DOHH2 (cell line): ENCODE measurements around the gene IFI44.

Experiments
- H3F3A ChIP-seq: fragments of 200-600 bp; sonication (generic), shearing (Covaris generic); 2 replicates; pipeline ENCODE4 v1.6.0; 2016; ENCODE audit warnings: antibody characterized with exemption, mild to moderate bottlenecking; ENCODE audit not compliant: control insufficient read depth, insufficient read depth
- H3K27ac ChIP-seq: fragments of 200-600 bp; sonication (generic); 2 replicates; pipeline ENCODE4 v1.5.1; 2014; ENCODE audit warnings: low read depth, mild to moderate bottlenecking, low read length, moderate library complexity
- H3K27me3 ChIP-seq: fragments of 200-600 bp; sonication (generic); 2 replicates; pipeline ENCODE4 v1.6.1; 2014; ENCODE audit warnings: mild to moderate bottlenecking, low read length, mixed read lengths; ENCODE audit not compliant: control insufficient read depth
- H3K36me3 ChIP-seq: fragments of 200-600 bp; sonication (generic); 2 replicates; pipeline ENCODE4 v1.6.1; 2014; ENCODE audit warnings: mild to moderate bottlenecking, low read length, moderate library complexity, mixed read lengths; ENCODE audit not compliant: control insufficient read depth
- H3K4me1 ChIP-seq: fragments of 200-600 bp; sonication (generic); 2 replicates; pipeline ENCODE4 v1.6.1; 2014; ENCODE audit warnings: mild to moderate bottlenecking, low read length, mixed read lengths; ENCODE audit not compliant: control insufficient read depth
- H3K4me2 ChIP-seq: fragments of 200-600 bp; sonication (generic); 2 replicates; pipeline ENCODE4 v1.6.0; 2014; ENCODE audit warnings: mild to moderate bottlenecking, low read length, moderate library complexity
- H3K4me3 ChIP-seq: fragments of 200-600 bp; sonication (generic); 2 replicates; pipeline ENCODE4 v1.5.1; 2014; ENCODE audit warnings: mild to moderate bottlenecking, low read length, mixed read lengths
- H3K79me2 ChIP-seq: fragments of 200-600 bp; sonication (generic); 2 replicates; pipeline ENCODE4 v1.6.1; 2014; ENCODE audit warnings: mild to moderate bottlenecking, low read length, mixed read lengths; ENCODE audit not compliant: control insufficient read depth
- H3K9me2 ChIP-seq: fragments of 200-600 bp; sonication (generic); replicated peaks from 2 replicates; pipeline ENCODE4 v1.6.1; 2014; ENCODE audit warnings: mild to moderate bottlenecking, low read length, mixed read lengths; ENCODE audit not compliant: control insufficient read depth
- H3K9me3 ChIP-seq: fragments of 200-600 bp; sonication (generic); 2 replicates; pipeline ENCODE4 v1.6.1; 2014; ENCODE audit warnings: antibody characterized with exemption, low read length, mixed read lengths; ENCODE audit not compliant: control insufficient read depth, insufficient read depth
- H4K20me1 ChIP-seq: fragments of 200-600 bp; sonication (generic); 2 replicates; pipeline ENCODE4 v1.6.0; 2014; ENCODE audit warnings: low read depth, mild to moderate bottlenecking, antibody characterized with exemption, low read length, moderate library complexity; ENCODE audit not compliant: control insufficient read depth, insufficient read depth
- CTCF ChIP-seq: fragments of 200-600 bp; sonication (generic); IDR thresholded peaks from one replicate; pipeline ENCODE4 v1.5.1; 2014; ENCODE audit warnings: antibody characterized with exemption, mild to moderate bottlenecking, low read depth, low read length; ENCODE audit not compliant: poor library complexity, severe bottlenecking
- EZH2phosphoT487 ChIP-seq: fragments of 200-600 bp; sonication (generic); IDR thresholded peaks from 2 replicates; pipeline ENCODE4 v1.6.1; 2017; ENCODE audit warnings: borderline replicate concordance, mild to moderate bottlenecking, antibody characterized with exemption, low read length, moderate library complexity, mixed read lengths

The IFI44 gene

GRCh38 chr1:78650114-78650660, 556 bp downstream of the IFI44 start:
- Histone ChIP-seq H3K4me3 (no peak overlapping the region), H3K79me2 (no peaks in the 10 kb centered on the region), H3K27me3 (no peaks in the 10 kb centered on the region)

GRCh38 chr1:78651241-78651640, 1.6 kb downstream of the IFI44 start:
- H3K27ac ChIP-seq, result no peak overlapping the region
- H3K9me2 ChIP-seq, result no peaks in the 10 kb centered on the region
- H3F3A ChIP-seq, result no peaks in the 10 kb centered on the region
- no peaks in the 10 kb centered on the region for H3K36me3 ChIP-seq
- H4K20me1 ChIP-seq, result no peaks in the 10 kb centered on the region
- H3K4me1 ChIP-seq, result no peaks in the 10 kb centered on the region
- H3K9me3 ChIP-seq, result no peaks in the 10 kb centered on the region
- no peak overlapping the region for H3K4me2 ChIP-seq
- TF ChIP-seq EZH2phosphoT487 (no peak), CTCF (no peak)
- no peak overlapping the region for H3K4me3 ChIP-seq
- no peaks in the 10 kb centered on the region for H3K79me2 ChIP-seq
- H3K27me3 ChIP-seq, result no peaks in the 10 kb centered on the region

More at GRCh38 chr1:78650114-78650660, 556 bp downstream of the IFI44 start:
- Histone ChIP-seq H3K4me1 (no peaks in the 10 kb centered on the region), H3F3A (no peaks in the 10 kb centered on the region), H3K4me2 (no peak overlapping the region), H3K9me2 (no peaks in the 10 kb centered on the region), H3K27ac (no peak overlapping the region), H3K36me3 (no peaks in the 10 kb centered on the region), H3K9me3 (no peaks in the 10 kb centered on the region), H4K20me1 (no peaks in the 10 kb centered on the region)
- TF ChIP-seq EZH2phosphoT487, result no peak
- TF ChIP-seq CTCF, result no peak

- H3K9me2 ChIP-seq, result no peaks in the 10 kb centered on the region
- H4K20me1 ChIP-seq, result no peaks in the 10 kb centered on the region
- TF ChIP-seq EZH2phosphoT487 (no peak), CTCF (no peak)
- no peak overlapping the region for H3K4me2 ChIP-seq
- no peaks in the 10 kb centered on the region for H3K4me1 ChIP-seq
- H3K27ac ChIP-seq, result no peak overlapping the region
- H3K4me3 ChIP-seq, result no peak overlapping the region
- H3F3A ChIP-seq, result no peaks in the 10 kb centered on the region
- no peaks in the 10 kb centered on the region for H3K79me2 ChIP-seq
- H3K27me3 ChIP-seq, result no peaks in the 10 kb centered on the region
- H3K9me3 ChIP-seq, result no peaks in the 10 kb centered on the region
- H3K36me3 ChIP-seq, result no peaks in the 10 kb centered on the region
Measured at GRCh38 chr1:78652019-78652560, 2.5 kb downstream of the IFI44 start.

- Histone ChIP-seq H3K9me3 (no peaks in the 10 kb centered on the region), H3K27me3 (no peaks in the 10 kb centered on the region), H3F3A (no peaks in the 10 kb centered on the region), H3K36me3 (no peaks in the 10 kb centered on the region), H3K4me3 (no peak overlapping the region), H3K27ac (no peak overlapping the region), H3K9me2 (no peaks in the 10 kb centered on the region), H3K79me2 (no peaks in the 10 kb centered on the region), H3K4me1 (no peaks in the 10 kb centered on the region), H3K4me2 (no peak overlapping the region), H4K20me1 (no peaks in the 10 kb centered on the region)
- TF ChIP-seq CTCF (no peak), EZH2phosphoT487 (no peak)
Measured at GRCh38 chr1:78658901-78659300, 9.3 kb downstream of the IFI44 start.
